PC-3 (cell line): ENCODE results near the gene SOAT1.

ENCODE experiments used
- CTCF ChIP-seq: fragments of 300-600 bp; sonication (generic); conservative IDR thresholded peaks from 2 replicates; pipeline ENCODE4 v1.5.1; 2017; ENCODE audit warnings: antibody characterized with exemption, low read depth, mild to moderate bottlenecking, low read length
- EZH2 ChIP-seq: fragments of 300-600 bp; sonication (generic); IDR thresholded peaks from one replicate; pipeline ENCODE4 v1.6.1; 2017; ENCODE audit warnings: antibody characterized with exemption, mild to moderate bottlenecking, low read length; ENCODE audit not compliant: unreplicated experiment
- EZH2phosphoT487 ChIP-seq: fragments of 300-600 bp; sonication (generic); IDR thresholded peaks from 2 replicates; pipeline ENCODE4 v1.6.1; 2018; ENCODE audit warnings: mild to moderate bottlenecking, antibody characterized with exemption, low read length, borderline replicate concordance

- TF ChIP-seq CTCF = no peak
- TF ChIP-seq EZH2 = no peak
- TF ChIP-seq EZH2phosphoT487 = no peak
Observed at GRCh38 chr1:179310721-179311120, 17.1 kb downstream of the SOAT1 start.
